ENCODE results near the gene WBP1L.

Gene WBP1L

DNA sequence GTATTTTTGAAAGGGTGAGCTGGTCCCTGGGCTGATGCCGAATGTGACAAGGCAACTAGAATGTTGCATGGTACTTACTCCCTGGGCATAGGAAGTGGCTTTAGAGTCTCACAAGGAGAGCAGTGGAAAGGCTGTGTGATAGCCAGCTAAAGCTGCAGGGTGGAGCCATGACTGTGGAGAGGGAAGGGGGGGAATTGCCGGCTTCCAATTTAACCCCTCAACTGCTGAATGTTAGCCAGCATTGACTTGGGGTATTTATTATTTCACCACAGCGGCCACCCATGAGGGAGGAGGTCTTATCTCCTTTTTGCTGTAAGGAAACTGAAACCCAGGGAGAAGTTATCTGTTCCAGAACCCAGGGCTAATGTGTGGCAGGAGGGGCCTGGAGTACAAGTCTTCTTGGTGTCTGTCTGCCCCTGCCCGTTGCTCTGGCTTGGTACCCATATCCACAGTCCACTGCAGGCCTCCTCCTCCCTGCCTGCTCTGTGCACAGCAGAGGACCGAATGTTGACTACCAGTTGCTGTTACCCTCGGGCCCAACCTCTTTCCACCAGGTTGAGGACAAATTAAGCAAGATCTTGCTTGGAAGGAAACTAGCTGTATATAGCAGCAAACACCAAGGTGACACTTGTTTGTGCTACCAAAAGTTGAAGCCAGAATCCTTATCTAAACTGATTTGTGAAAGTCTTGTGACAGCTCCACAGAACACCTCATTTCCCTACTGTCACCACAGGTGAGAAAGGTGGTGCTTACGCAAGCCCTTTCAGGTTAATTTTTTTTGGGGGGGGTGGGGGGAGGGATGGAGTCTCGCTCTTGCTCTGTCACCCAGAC is 37.6 kb downstream of the WBP1L start:
- DNase-seq = no peak

- DNase-seq = no peak
Observed at GRCh38 chr10:102781921-102782557, 38.3 kb downstream of the WBP1L start.

GRCh38 chr10:102782673-102783551 is 39.2 kb downstream of the WBP1L start:
- DNase-seq = peak; percentile 14

- DNase-seq = peak; percentile 33
Observed at GRCh38 chr10:102783568-102783967, 39.8 kb downstream of the WBP1L start.

DNA sequence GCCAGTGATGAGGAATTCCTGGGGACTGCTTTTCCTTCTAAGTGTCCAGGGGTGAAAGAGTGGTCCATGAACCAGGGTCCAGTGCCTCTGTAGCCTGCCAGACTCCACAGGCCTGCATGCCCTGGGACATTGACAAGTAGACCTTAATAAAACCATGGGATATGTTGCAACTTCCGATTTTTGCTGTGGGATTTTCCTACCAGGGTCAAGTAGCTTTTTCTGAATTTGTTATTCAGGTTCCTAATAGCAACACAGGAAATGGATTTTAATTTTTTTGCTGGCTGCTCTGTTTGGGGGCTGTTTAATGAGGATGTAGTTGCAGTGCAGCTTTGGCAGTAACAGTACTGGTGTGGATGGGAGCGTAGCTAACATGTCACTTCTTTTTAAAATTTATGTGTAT is 42.1 kb downstream of the WBP1L start:
- peak; percentile 91 for DNase-seq

DNA sequence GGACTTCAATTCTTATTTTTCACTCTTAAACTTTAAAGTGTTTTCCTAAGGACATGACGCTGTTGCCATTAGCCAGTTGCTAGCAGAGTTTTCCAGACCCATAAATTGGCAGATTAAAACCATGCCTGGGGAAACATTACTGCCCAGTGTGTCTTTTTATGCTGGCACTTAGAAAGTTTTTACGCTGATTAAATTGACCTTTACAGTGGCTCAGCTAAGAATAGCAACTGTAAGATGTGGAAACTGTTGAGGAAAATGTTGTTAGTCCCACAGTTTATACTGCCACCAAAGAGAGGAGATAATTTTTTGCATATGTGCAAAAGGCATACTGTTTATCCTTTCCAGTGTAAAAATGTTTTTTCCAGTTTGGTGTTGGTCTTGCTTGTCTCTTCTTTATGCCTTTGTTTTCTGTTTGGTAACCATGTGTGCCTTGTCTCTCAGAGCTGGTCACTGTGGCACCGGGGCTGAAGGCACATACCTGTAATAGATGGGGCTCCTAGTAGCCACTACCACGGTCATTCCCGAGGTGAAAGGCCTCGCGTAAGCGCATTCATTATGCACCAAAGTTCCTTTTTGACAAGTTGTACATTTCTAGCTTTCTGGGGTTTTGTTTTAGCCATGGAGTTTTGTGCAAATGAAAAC is 48.1 kb downstream of the WBP1L start:
- DNase-seq = no peak

DNA sequence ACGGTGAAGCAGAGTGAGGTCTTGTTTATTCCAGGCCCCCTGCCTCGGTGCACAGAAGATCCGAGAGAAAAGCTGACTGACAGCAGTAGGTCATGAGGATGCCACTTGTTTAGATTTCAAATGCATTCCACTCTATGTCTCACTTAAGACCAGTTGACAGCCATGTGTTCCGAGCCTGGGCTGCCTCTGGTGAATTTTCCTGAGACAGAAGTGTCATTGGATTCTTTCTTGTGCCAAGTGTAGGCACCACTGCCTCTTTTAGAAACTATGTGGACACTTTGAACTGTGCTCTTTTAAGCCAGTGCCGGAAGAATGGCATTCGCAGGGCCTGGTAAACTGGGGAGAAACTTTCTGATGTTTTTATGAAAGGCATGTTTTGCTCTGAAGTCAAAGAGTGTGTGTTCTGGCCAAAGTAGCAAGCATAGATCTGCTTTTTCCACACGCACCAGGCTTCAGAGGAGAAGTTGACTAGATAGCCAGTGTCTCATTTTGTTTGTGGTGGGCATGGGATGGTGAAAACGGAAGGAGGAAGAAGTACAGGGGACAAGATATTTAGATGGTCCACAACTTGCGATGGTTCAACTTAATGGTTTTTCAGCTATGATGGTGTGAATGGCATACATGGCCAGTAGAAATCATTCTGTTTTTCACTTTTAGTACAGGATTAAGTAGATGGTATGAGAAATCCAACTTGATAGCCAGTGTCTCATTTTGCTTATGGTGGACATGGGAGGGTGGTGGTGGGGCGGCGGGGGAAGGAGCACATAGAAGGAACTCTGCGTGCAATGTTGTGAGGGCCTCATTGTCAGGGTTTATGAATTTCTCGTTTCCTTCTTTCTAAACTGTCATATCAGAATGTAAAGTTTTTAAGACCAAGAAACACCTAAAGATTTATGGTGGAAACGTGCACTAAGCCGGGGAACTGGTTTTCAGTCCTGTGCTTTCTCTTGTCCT is 52.0 kb downstream of the WBP1L start:
- DNase-seq = no peak

- peak; percentile 72 for DNase-seq
Observed at GRCh38 chr10:102796407-102797176, 52.8 kb downstream of the WBP1L start.

GRCh38 chr10:102799691-102800471 is 56.1 kb downstream of the WBP1L start:
- no peak for DNase-seq

- no peak for DNase-seq
Observed at GRCh38 chr10:102800611-102801335, 57.0 kb downstream of the WBP1L start.

DNA sequence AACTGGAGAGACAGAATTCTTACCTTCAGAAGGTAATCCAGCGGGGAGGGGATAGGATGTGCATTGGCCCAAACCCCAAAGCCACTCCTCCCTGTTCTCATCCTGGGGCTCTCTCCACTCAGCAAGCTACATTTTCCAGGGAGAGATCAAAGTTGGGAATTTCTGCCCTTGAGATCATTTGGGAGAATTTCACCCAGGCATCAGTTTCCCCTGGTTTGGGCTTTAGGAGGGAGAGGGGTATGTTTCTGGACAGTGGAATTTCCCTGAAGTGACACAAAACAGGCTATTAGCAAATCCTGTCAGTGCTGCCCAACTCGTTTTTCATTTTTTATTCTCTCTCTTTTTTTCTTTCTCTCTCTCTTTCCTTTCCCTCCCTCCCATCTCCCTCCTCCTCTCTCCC is 57.7 kb downstream of the WBP1L start:
- DNase-seq = peak; percentile 31

DNA sequence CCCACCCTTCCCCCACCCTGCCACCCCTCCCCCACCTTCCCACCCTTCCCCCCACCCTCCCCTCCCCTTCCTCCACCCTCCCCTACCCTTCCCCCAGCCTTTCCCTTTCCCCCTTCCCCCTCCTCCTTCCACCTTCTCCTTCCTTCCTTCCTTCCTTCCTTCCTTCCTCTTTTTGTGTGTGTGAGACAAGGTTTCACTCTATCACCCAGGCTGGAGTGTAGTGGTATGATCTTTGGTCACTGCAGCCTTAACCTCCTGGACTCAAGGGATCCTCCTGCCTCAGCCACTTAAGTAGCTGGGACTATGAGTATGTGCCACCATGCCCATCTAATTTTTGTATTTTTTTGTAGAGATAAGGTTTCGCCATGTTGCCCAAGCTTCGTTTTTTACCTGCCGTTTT is 58.2 kb downstream of the WBP1L start:
- DNase-seq = peak; percentile 64

DNA sequence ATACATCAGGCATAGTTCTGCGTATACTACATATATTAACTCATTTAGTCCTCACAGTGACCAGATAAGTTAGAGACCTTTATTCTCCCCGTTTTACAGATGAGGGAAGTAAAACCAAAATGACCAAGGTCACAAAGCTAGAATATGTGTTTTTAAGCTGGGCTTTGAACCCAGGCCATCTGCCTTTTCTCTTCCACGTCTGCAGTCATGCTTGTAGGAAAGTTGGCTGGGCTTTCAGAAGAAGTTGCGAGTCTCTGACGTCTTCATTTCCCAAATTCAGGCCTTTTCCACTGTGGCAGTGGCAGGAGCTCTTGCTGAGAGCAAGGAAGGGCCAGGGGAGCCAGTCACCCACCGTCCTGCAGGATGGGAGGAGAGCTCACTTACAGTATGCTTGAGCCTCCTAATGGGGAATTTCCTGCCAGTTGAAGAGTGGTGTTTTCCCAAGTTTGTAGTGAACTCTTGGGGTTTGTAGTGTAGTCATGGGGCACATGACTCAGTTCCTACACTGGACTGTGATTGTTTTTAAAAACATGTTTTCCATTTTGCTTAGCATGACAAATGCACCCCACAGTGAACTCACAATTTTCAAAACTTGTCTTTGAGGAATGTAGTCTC is 59.3 kb downstream of the WBP1L start:
- DNase-seq = peak; percentile 96

DNA sequence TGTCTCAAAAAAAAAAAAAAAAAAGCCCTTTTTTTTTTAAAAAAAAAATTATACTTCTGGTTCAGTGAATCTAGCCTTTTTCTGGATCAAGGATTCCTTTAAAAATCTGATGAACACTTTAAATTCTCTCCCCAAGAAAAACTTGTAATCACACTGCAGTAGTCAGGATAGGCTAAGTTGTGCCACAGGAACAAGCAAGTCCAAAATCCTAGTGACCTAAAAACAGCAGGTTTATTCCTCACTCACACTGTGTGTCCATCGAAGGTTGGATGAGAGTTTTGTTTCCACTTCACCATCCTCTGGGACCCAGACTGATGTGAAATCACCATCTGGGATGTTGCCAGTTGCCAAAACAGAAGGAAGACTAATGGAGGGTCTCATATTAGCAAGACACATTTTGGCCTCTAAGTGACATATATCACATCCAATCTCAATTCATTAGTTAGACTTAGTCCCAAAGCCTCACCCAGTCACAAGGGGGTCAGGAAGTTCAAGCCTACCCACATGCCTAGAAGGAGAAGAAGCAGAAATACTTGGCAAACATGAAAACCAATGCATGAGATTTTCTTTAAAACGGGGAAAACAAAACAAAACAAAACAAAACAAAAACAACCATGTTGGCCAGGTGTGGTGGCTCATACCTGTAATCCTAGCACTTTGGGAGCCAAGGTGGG is 60.8 kb downstream of the WBP1L start:
- peak; percentile 60 for DNase-seq

- DNase-seq = no peak
Observed at GRCh38 chr10:102808380-102808779, 64.6 kb downstream of the WBP1L start.

DNA sequence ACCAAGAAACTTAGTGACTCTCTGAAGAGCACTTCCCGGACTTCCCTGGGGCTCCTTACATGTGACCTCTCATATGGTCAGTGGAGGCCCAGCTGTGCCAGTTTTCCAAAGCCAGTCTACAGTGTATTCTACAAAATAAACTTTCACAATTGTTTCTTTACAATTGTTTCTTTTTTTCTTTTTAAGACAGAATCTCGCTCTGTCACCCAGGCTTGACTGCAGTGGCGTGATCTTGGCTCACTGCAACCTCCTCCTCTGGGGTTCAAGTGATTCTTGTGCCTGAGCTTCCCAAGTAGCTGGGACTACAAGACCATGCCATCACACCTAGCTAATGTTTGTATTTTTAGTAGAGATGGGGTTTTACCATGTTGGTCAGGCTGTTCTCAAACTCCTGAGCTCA is 67.6 kb downstream of the WBP1L start:
- no peak for DNase-seq

- peak; percentile 57 for DNase-seq
Observed at GRCh38 chr10:102812231-102812876, 68.6 kb downstream of the WBP1L start.
